ENCODE results near the gene DOCK1.

DOCK1 gene

GRCh38 chr10:127314797-127315196 is 409.6 kb downstream of the DOCK1 start:
- no peak for DNase-seq (ENCODE audit: low spot score)

GRCh38 chr10:127315888-127316287 is 410.7 kb downstream of the DOCK1 start:
- DNase-seq (ENCODE audit: low spot score) = no peak

GRCh38 chr10:127318396-127318795 is 413.2 kb downstream of the DOCK1 start:
- no peak for DNase-seq (ENCODE audit: low spot score)

- DNase-seq (ENCODE audit: low spot score) = no peak
Measured at GRCh38 chr10:127319271-127319670, 414.0 kb downstream of the DOCK1 start.

GRCh38 chr10:127319691-127320090 is 414.5 kb downstream of the DOCK1 start:
- no peak for DNase-seq (ENCODE audit: low spot score)

GRCh38 chr10:127320176-127320575 is 414.9 kb downstream of the DOCK1 start:
- DNase-seq (ENCODE audit: low spot score) = no peak

- DNase-seq (ENCODE audit: low spot score) = no peak
Measured at GRCh38 chr10:127322286-127322685, 417.1 kb downstream of the DOCK1 start.

- no peak for DNase-seq (ENCODE audit: low spot score)
Measured at GRCh38 chr10:127325506-127325905, 420.3 kb downstream of the DOCK1 start.

- DNase-seq (ENCODE audit: low spot score) = no peak
Measured at GRCh38 chr10:127326883-127327282, 421.7 kb downstream of the DOCK1 start.

- DNase-seq (ENCODE audit: low spot score) = no peak
Measured at GRCh38 chr10:127331696-127332095, 426.5 kb downstream of the DOCK1 start.

- DNase-seq (ENCODE audit: low spot score) = no peak
Measured at GRCh38 chr10:127332631-127333030, 427.4 kb downstream of the DOCK1 start.

GRCh38 chr10:127337801-127338200 is 432.6 kb downstream of the DOCK1 start:
- no peak for DNase-seq (ENCODE audit: low spot score)

- DNase-seq (ENCODE audit: low spot score) = no peak
Measured at GRCh38 chr10:127338399-127339110, 433.3 kb downstream of the DOCK1 start.

- DNase-seq (ENCODE audit: low spot score) = no peak
Measured at GRCh38 chr10:127343821-127344220, 438.6 kb downstream of the DOCK1 start.

GRCh38 chr10:127344346-127344745 is 439.1 kb downstream of the DOCK1 start:
- no peak for DNase-seq (ENCODE audit: low spot score)

- DNase-seq (ENCODE audit: low spot score) = no peak
Measured at GRCh38 chr10:127345231-127345965, 440.2 kb downstream of the DOCK1 start.

- no peak for DNase-seq (ENCODE audit: low spot score)
Measured at GRCh38 chr10:127346604-127347003, 441.4 kb downstream of the DOCK1 start.

- no peak for DNase-seq (ENCODE audit: low spot score)
Measured at GRCh38 chr10:127347202-127347959, 442.2 kb downstream of the DOCK1 start.

GRCh38 chr10:127349737-127350136 is 444.5 kb downstream of the DOCK1 start:
- no peak for DNase-seq (ENCODE audit: low spot score)

GRCh38 chr10:127351542-127351941 is 446.3 kb downstream of the DOCK1 start:
- no peak for DNase-seq (ENCODE audit: low spot score)

GRCh38 chr10:127353544-127353943 is 448.3 kb downstream of the DOCK1 start:
- DNase-seq (ENCODE audit: low spot score) = no peak

- DNase-seq (ENCODE audit: low spot score) = no peak
Measured at GRCh38 chr10:127354255-127354654, 449.0 kb downstream of the DOCK1 start.

- DNase-seq (ENCODE audit: low spot score) = no peak
Measured at GRCh38 chr10:127354992-127355391, 449.8 kb downstream of the DOCK1 start.
